A549 (cell line): ENCODE data around the gene MEGF6.

Experiments used
- CBX2 ChIP-seq: fragments of 200-600 bp; sonication (generic); IDR thresholded peaks from 2 replicates; pipeline ENCODE4 v1.6.1; 2016; ENCODE audit warnings: low read depth, mild to moderate bottlenecking, borderline replicate concordance
- CEBPB ChIP-seq, 2 experiments: fragments of >200 bp in 1 of 2; sonication (Bioruptor Twin) in 1 of 2; formaldehyde crosslinking in 1 of 2; IDR thresholded peaks; 2 replicates each; pipeline ENCODE4 v1.6.1; 2012 to 2016
- CHD4 ChIP-seq: fragments of 200-600 bp; sonication (generic); IDR thresholded peaks from 2 replicates; pipeline ENCODE4 v1.6.1; 2016; ENCODE audit warnings: antibody characterized with exemption, mild to moderate bottlenecking, borderline replicate concordance
- EP300 ChIP-seq, 2 experiments: fragments of >200 bp; sonication (Bioruptor Twin); formaldehyde crosslinking; IDR thresholded peaks; 2 replicates in 1 of 2; 3 replicates in 1 of 2; pipeline ENCODE4 v1.6.1; 2016 to 2017
- HDAC2 ChIP-seq: fragments of 200-600 bp; sonication (generic); IDR thresholded peaks from 2 replicates; pipeline ENCODE4 v1.6.1; 2016
- JUNB ChIP-seq: fragments of >200 bp; sonication (Bioruptor Twin); formaldehyde crosslinking; IDR thresholded peaks from 2 replicates; pipeline ENCODE4 v1.6.1; 2016
- POLR2A ChIP-seq: IDR thresholded peaks from 2 replicates; pipeline ENCODE4 v1.6.1; 2012; ENCODE audit warnings: mild to moderate bottlenecking, low read length
- ZSCAN20 ChIP-seq: fragments of 250-450 bp; sonication (Bioruptor Pico); IDR thresholded peaks from 2 replicates; pipeline ENCODE4 v1.8.0; 2022; ENCODE audit warnings: mild to moderate bottlenecking, moderate library complexity
- TF ChIP-seq, protein P1 (sequence below): IDR thresholded peaks from 2 replicates; pipeline ENCODE4 v1.6.1; 2012
- TF ChIP-seq, protein P2 (sequence below): IDR thresholded peaks from 2 replicates; pipeline ENCODE4 v1.6.1; 2012
- TF ChIP-seq, protein P3 (sequence below): fragments of >200 bp; sonication (Bioruptor Twin); formaldehyde crosslinking; IDR thresholded peaks from 3 replicates; pipeline ENCODE4 v1.5.1; 2016
- TF ChIP-seq, protein P4 (sequence below): fragments of 450-650 bp; IDR thresholded peaks from 2 replicates; pipeline ENCODE4 v1.6.1; 2014; ENCODE audit warnings: antibody characterized with exemption
- TF ChIP-seq, protein P5 (sequence below): fragments of 200-600 bp; sonication (generic); IDR thresholded peaks from 2 replicates; pipeline ENCODE4 v1.6.1; 2016; ENCODE audit warnings: antibody characterized with exemption, mild to moderate bottlenecking, moderate library complexity

DNA sequence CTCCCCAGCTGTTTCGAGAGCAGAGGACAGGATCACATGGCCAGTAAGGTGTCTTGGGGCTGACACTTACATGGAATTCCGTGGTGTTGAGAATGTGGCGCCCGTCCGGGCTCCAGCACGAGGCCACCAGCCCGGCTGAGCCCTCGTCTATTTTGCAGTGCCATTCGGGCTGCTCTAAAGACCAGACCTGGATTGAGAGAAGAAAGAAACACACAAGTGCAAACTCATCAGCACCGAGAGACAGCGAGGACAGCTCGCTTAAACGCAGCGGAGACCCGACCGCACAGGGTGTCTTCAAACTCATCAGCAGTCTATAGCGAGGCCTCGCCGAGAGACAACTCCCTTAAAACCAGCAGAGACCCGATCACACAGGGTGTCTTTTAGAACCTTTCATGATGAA lies 35.3 kb upstream of the MEGF6 start:
- TF ChIP-seq, protein P1, sequence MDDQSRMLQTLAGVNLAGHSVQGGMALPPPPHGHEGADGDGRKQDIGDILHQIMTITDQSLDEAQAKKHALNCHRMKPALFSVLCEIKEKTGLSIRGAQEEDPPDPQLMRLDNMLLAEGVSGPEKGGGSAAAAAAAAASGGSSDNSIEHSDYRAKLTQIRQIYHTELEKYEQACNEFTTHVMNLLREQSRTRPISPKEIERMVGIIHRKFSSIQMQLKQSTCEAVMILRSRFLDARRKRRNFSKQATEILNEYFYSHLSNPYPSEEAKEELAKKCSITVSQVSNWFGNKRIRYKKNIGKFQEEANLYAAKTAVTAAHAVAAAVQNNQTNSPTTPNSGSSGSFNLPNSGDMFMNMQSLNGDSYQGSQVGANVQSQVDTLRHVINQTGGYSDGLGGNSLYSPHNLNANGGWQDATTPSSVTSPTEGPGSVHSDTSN, result no peak
- TF ChIP-seq CHD4, result no peak
- TF ChIP-seq, protein P2, sequence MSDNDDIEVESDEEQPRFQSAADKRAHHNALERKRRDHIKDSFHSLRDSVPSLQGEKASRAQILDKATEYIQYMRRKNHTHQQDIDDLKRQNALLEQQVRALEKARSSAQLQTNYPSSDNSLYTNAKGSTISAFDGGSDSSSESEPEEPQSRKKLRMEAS, result no peak
- no peak for TF ChIP-seq JUNB
- TF ChIP-seq, protein P3, sequence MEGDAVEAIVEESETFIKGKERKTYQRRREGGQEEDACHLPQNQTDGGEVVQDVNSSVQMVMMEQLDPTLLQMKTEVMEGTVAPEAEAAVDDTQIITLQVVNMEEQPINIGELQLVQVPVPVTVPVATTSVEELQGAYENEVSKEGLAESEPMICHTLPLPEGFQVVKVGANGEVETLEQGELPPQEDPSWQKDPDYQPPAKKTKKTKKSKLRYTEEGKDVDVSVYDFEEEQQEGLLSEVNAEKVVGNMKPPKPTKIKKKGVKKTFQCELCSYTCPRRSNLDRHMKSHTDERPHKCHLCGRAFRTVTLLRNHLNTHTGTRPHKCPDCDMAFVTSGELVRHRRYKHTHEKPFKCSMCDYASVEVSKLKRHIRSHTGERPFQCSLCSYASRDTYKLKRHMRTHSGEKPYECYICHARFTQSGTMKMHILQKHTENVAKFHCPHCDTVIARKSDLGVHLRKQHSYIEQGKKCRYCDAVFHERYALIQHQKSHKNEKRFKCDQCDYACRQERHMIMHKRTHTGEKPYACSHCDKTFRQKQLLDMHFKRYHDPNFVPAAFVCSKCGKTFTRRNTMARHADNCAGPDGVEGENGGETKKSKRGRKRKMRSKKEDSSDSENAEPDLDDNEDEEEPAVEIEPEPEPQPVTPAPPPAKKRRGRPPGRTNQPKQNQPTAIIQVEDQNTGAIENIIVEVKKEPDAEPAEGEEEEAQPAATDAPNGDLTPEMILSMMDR, result no peak
- TF ChIP-seq EP300 (IDR thresholded peaks at IDR 0.05), result no peak
- TF ChIP-seq, protein P4, sequence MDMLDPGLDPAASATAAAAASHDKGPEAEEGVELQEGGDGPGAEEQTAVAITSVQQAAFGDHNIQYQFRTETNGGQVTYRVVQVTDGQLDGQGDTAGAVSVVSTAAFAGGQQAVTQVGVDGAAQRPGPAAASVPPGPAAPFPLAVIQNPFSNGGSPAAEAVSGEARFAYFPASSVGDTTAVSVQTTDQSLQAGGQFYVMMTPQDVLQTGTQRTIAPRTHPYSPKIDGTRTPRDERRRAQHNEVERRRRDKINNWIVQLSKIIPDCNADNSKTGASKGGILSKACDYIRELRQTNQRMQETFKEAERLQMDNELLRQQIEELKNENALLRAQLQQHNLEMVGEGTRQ, result no peak
- TF ChIP-seq CEBPB (IDR thresholded peaks at IDR 0.05), result no peak
- TF ChIP-seq POLR2A, result no peak
- no peak for TF ChIP-seq CBX2
- TF ChIP-seq HDAC2, result no peak
- TF ChIP-seq, protein P5, sequence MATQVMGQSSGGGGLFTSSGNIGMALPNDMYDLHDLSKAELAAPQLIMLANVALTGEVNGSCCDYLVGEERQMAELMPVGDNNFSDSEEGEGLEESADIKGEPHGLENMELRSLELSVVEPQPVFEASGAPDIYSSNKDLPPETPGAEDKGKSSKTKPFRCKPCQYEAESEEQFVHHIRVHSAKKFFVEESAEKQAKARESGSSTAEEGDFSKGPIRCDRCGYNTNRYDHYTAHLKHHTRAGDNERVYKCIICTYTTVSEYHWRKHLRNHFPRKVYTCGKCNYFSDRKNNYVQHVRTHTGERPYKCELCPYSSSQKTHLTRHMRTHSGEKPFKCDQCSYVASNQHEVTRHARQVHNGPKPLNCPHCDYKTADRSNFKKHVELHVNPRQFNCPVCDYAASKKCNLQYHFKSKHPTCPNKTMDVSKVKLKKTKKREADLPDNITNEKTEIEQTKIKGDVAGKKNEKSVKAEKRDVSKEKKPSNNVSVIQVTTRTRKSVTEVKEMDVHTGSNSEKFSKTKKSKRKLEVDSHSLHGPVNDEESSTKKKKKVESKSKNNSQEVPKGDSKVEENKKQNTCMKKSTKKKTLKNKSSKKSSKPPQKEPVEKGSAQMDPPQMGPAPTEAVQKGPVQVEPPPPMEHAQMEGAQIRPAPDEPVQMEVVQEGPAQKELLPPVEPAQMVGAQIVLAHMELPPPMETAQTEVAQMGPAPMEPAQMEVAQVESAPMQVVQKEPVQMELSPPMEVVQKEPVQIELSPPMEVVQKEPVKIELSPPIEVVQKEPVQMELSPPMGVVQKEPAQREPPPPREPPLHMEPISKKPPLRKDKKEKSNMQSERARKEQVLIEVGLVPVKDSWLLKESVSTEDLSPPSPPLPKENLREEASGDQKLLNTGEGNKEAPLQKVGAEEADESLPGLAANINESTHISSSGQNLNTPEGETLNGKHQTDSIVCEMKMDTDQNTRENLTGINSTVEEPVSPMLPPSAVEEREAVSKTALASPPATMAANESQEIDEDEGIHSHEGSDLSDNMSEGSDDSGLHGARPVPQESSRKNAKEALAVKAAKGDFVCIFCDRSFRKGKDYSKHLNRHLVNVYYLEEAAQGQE, result no peak
- no peak for TF ChIP-seq ZSCAN20 (CRISPR knock-in tag)
